Vagina (tissue), 2 donors: ENCODE data around the gene FAM50B.

Experiments
- CTCF ChIP-seq, 3 experiments: fragments of 450-650 bp in 2 of 3; fragments of 200-600 bp in 1 of 3; sonication (generic) in 1 of 3; IDR thresholded peaks; one replicate each; pipeline ENCODE4 v1.5.1; 2017 to 2019; ENCODE audit warnings: antibody characterized with exemption in 3 of 3, mild to moderate bottlenecking in 2 of 3, moderate library complexity in 2 of 3
- POLR2A ChIP-seq, 2 donors: fragments of 450-650 bp; IDR thresholded peaks; one replicate each; pipeline ENCODE4 v1.6.1; 2017; ENCODE audit warnings: antibody characterized with exemption in 2 of 2, mild to moderate bottlenecking in 2 of 2, moderate library complexity in 2 of 2

- TF ChIP-seq CTCF (IDR thresholded peaks at IDR 0.05) = no peak
- no peak for TF ChIP-seq POLR2A (IDR thresholded peaks at IDR 0.05)
Observed at GRCh38 chr6:3882431-3882830, 33.3 kb downstream of the FAM50B start.
